HepG2 (cell line): Measurements from ENCODE around the gene TICAM2. TPM values are rescaled to one million over a fixed set of nuclear protein-coding genes. Genes with fewer than 3 reads are reported as not detected.
A peak's percentile ranks its signal among the peaks of the same experiment; 100 is the strongest.

Source experiments
- AHR ChIP-seq: IDR thresholded peaks from 2 replicates; pipeline ENCODE4 v1.6.1; 2018; ENCODE audit warnings: missing genetic modification reagents, missing compliant biosample characterization
- AKAP8 ChIP-seq: sonication (generic); formaldehyde crosslinking; IDR thresholded peaks from 2 replicates; pipeline ENCODE4 v1.5.1; 2020; ENCODE audit warnings: mild to moderate bottlenecking, missing genetic modification reagents
- ATF7 ChIP-seq, 2 experiments: fragments of 450-650 bp in 1 of 2; sonication (generic) in 1 of 2; formaldehyde crosslinking in 1 of 2; IDR thresholded peaks; 2 replicates each; pipeline versions ENCODE4 v1.4.0 to v1.6.1; 2016 to 2020; ENCODE audit warnings: antibody characterized with exemption in 1 of 2, mild to moderate bottlenecking in 1 of 2, missing genetic modification reagents in 1 of 2
- HOXA7 ChIP-seq: sonication (generic); formaldehyde crosslinking; IDR thresholded peaks from 2 replicates; pipeline ENCODE4 v1.8.1; 2022; ENCODE audit warnings: mild to moderate bottlenecking, missing genetic modification reagents, moderate library complexity
- MAFF ChIP-seq: IDR thresholded peaks from 2 replicates; pipeline ENCODE4 v1.6.1; 2011; ENCODE audit warnings: low read depth, low read length, improper control_type of control experiment
- NAIF1 ChIP-seq: sonication (generic); formaldehyde crosslinking; IDR thresholded peaks from 2 replicates; pipeline ENCODE4 v1.5.0; 2020; ENCODE audit warnings: mild to moderate bottlenecking, missing genetic modification reagents, borderline replicate concordance
- NCOA5 ChIP-seq: sonication (generic); formaldehyde crosslinking; IDR thresholded peaks from 2 replicates; pipeline ENCODE4 v1.4.0; 2020; ENCODE audit warnings: missing genetic modification reagents
- POLR2AphosphoS5 ChIP-seq: IDR thresholded peaks from 2 replicates; pipeline ENCODE4 v1.6.1; 2012; ENCODE audit warnings: low read depth, low read length
- PPARG ChIP-seq: conservative IDR thresholded peaks from 2 replicates; pipeline ENCODE4 v1.6.1; 2016; ENCODE audit warnings: missing biosample characterization, missing genetic modification reagents
- SAFB2 ChIP-seq: sonication (generic); formaldehyde crosslinking; IDR thresholded peaks from 2 replicates; pipeline ENCODE4 v1.5.1; 2020; ENCODE audit warnings: missing genetic modification reagents, low read depth, mild to moderate bottlenecking, borderline replicate concordance
- SOX6 ChIP-seq, 2 experiments: fragments of 450-650 bp in 1 of 2; sonication (generic) in 1 of 2; formaldehyde crosslinking in 1 of 2; IDR thresholded peaks; 2 replicates each; pipeline versions ENCODE4 v1.4.0 to v1.6.1; 2017 to 2020; ENCODE audit warnings: antibody characterized with exemption in 1 of 2, mild to moderate bottlenecking in 1 of 2, missing genetic modification reagents in 1 of 2
- TCF7 ChIP-seq: sonication (generic); IDR thresholded peaks from 2 replicates; pipeline ENCODE4 v1.6.1; 2016; ENCODE audit warnings: antibody characterized with exemption, low read depth
- ZBTB8A ChIP-seq: sonication (generic); formaldehyde crosslinking; IDR thresholded peaks from 2 replicates; pipeline ENCODE4 v1.4.0; 2020; ENCODE audit warnings: mild to moderate bottlenecking, low read depth, missing genetic modification reagents, borderline replicate concordance
- ZFYVE20 ChIP-seq: sonication (generic); formaldehyde crosslinking; IDR thresholded peaks from 2 replicates; pipeline ENCODE4 v1.8.0; 2023; ENCODE audit warnings: low read depth, mild to moderate bottlenecking, moderate library complexity, missing genetic modification reagents, borderline replicate concordance
- ZNF20 ChIP-seq: sonication (generic); formaldehyde crosslinking; IDR thresholded peaks from 2 replicates; pipeline ENCODE4 v1.4.0; 2020; ENCODE audit warnings: mild to moderate bottlenecking, moderate library complexity, missing genetic modification reagents
- ZNF296 ChIP-seq: sonication (generic); formaldehyde crosslinking; conservative IDR thresholded peaks from 2 replicates; pipeline ENCODE4 v1.5.0; 2020; ENCODE audit warnings: mild to moderate bottlenecking, missing genetic modification reagents
- ZNF468 ChIP-seq: sonication (generic); formaldehyde crosslinking; IDR thresholded peaks from 2 replicates; pipeline ENCODE4 v1.8.0; 2022; ENCODE audit warnings: mild to moderate bottlenecking, moderate library complexity, missing genetic modification reagents
- ZNF570 ChIP-seq: sonication (generic); formaldehyde crosslinking; IDR thresholded peaks from 2 replicates; pipeline ENCODE4 v1.4.0; 2020; ENCODE audit warnings: mild to moderate bottlenecking, missing genetic modification reagents, borderline replicate concordance
- ZNF576 ChIP-seq: sonication (generic); formaldehyde crosslinking; IDR thresholded peaks from 2 replicates; pipeline ENCODE4 v1.4.0; 2020; ENCODE audit warnings: mild to moderate bottlenecking, missing genetic modification reagents
- ZNF616 ChIP-seq: sonication (generic); formaldehyde crosslinking; IDR thresholded peaks from 2 replicates; pipeline ENCODE4 v1.5.0; 2020; ENCODE audit warnings: low read depth, mild to moderate bottlenecking, missing genetic modification reagents
- ZNF788 ChIP-seq: sonication (generic); formaldehyde crosslinking; IDR thresholded peaks from 2 replicates; pipeline ENCODE4 v1.5.0; 2020; ENCODE audit warnings: mild to moderate bottlenecking, missing genetic modification reagents, borderline replicate concordance
- polyA plus RNA-seq, 8 experiments: library from polyadenylated mRNA; depleted of rRNA in 3 of 8; stranded (reverse) in 7 of 8; unstranded in 1 of 8; fragments of >200 nt; fragmentation: Illumina TruSeq in 4 of 8; extraction: Trizol in 4 of 8; gene quantifications; 2 replicates each; pipeline versions ENCODE4 v1.2.1 to v1.2.3, GENCODE V29; 2011 to 2016; ENCODE audit warnings: low read depth in 4 of 8, missing spikeins in 1 of 8, mixed read lengths in 1 of 8; ENCODE audit not compliant: insufficient read depth in 1 of 8
- total RNA-seq, 5 experiments: library from RNA; depleted of rRNA; stranded (reverse); fragments of >200 nt; fragmentation: Illumina TruSeq; extraction: Trizol; gene quantifications; 2 replicates each; pipeline ENCODE4 v1.2.3, GENCODE V29; 2016; ENCODE audit warnings: low read depth in 1 of 5
- TF ChIP-seq, protein P1 (sequence below): sonication (generic); formaldehyde crosslinking; IDR thresholded peaks from 2 replicates; pipeline ENCODE4 v1.8.0; 2022; ENCODE audit warnings: missing genetic modification reagents, mild to moderate bottlenecking, borderline replicate concordance
- TF ChIP-seq, protein P2 (sequence below): sonication (generic); formaldehyde crosslinking; IDR thresholded peaks from 2 replicates; pipeline ENCODE4 v1.5.0; 2020; ENCODE audit warnings: missing genetic modification reagents, mild to moderate bottlenecking, borderline replicate concordance
- TF ChIP-seq, protein P3 (sequence below): IDR thresholded peaks from 2 replicates; pipeline ENCODE4 v1.6.1; 2016; ENCODE audit warnings: mild to moderate bottlenecking

The TICAM2 gene
- total and polyA plus RNA-seq, 2 of the 13 experiments (the other 11 are each of a cell fraction or from before 2014, with no cell fraction given): 0.04 TPM; not detected in 1

- TF ChIP-seq NCOA5 (CRISPR knock-in tag): no peak
- no peak for TF ChIP-seq SAFB2 (CRISPR knock-in tag)
- TF ChIP-seq ZBTB8A (CRISPR knock-in tag): no peak; the same call in 1 of the 2 replicates
- peak; percentile 86 for TF ChIP-seq NAIF1
- no peak for TF ChIP-seq ATF7 (IDR thresholded peaks at IDR 0.05)
- peak; percentile 13; the same call in 1 of the 2 replicates for TF ChIP-seq ATF7 (CRISPR knock-in tag; IDR thresholded peaks at IDR 0.05)
- no peak for TF ChIP-seq ZNF20
- TF ChIP-seq, protein P1, sequence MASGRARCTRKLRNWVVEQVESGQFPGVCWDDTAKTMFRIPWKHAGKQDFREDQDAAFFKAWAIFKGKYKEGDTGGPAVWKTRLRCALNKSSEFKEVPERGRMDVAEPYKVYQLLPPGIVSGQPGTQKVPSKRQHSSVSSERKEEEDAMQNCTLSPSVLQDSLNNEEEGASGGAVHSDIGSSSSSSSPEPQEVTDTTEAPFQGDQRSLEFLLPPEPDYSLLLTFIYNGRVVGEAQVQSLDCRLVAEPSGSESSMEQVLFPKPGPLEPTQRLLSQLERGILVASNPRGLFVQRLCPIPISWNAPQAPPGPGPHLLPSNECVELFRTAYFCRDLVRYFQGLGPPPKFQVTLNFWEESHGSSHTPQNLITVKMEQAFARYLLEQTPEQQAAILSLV (CRISPR knock-in tag): no peak
- no peak for TF ChIP-seq SOX6 (IDR thresholded peaks at IDR 0.05)
- TF ChIP-seq SOX6 (CRISPR knock-in tag; IDR thresholded peaks at IDR 0.05): peak; percentile 76
- TF ChIP-seq ZNF570 (CRISPR knock-in tag): no peak
- no peak for TF ChIP-seq HOXA7
- TF ChIP-seq, protein P2, sequence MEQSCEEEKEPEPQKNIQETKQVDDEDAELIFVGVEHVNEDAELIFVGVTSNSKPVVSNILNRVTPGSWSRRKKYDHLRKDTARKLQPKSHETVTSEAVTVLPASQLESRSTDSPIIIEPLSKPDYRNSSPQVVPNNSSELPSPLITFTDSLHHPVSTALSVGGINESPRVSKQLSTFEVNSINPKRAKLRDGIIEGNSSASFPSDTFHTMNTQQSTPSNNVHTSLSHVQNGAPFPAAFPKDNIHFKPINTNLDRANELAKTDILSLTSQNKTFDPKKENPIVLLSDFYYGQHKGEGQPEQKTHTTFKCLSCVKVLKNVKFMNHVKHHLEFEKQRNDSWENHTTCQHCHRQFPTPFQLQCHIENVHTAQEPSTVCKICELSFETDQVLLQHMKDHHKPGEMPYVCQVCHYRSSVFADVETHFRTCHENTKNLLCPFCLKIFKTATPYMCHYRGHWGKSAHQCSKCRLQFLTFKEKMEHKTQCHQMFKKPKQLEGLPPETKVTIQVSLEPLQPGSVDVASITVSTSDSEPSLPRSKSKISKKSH (CRISPR knock-in tag): peak; percentile 51; the same call in 1 of the 2 replicates
- no peak for TF ChIP-seq ZFYVE20 (CRISPR knock-in tag)
- no peak for TF ChIP-seq AKAP8
- TF ChIP-seq PPARG (CRISPR knock-in tag): no peak
- no peak for TF ChIP-seq ZNF468 (CRISPR knock-in tag)
- TF ChIP-seq ZNF788 (CRISPR knock-in tag): peak; percentile 79; the same call in 1 of the 2 replicates
- TF ChIP-seq AHR: no peak
- no peak for TF ChIP-seq ZNF296 (CRISPR knock-in tag)
- TF ChIP-seq, protein P3, sequence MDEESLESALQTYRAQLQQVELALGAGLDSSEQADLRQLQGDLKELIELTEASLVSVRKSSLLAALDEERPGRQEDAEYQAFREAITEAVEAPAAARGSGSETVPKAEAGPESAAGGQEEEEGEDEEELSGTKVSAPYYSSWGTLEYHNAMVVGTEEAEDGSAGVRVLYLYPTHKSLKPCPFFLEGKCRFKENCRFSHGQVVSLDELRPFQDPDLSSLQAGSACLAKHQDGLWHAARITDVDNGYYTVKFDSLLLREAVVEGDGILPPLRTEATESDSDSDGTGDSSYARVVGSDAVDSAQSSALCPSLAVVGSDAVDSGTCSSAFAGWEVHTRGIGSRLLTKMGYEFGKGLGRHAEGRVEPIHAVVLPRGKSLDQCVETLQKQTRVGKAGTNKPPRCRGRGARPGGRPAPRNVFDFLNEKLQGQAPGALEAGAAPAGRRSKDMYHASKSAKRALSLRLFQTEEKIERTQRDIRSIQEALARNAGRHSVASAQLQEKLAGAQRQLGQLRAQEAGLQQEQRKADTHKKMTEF (CRISPR knock-in tag): peak; percentile 85; the same call in 1 of the 2 replicates
- TF ChIP-seq POLR2AphosphoS5: peak; percentile 85
- no peak for TF ChIP-seq MAFF
- TF ChIP-seq ZNF616: 0 out of 2 replicates have a peak, but pooled peaks have one; percentile 58
- no peak for TF ChIP-seq ZNF576 (CRISPR knock-in tag)
- TF ChIP-seq TCF7: no peak
Observed at GRCh38 chr5:115625579-115626444, 23.5 kb upstream of the TICAM2 start, which contains the start of gene TMED7 (continued).
